VCaP (cell line): Measurements from ENCODE around the gene PLCH2.

ENCODE experiments used
- H3K27ac ChIP-seq: fragments of 450-650 bp; 2 replicates; pipeline ENCODE4 v1.5.1; 2017
- TF ChIP-seq, protein P1 (sequence below): fragments of 450-650 bp; conservative IDR thresholded peaks from 2 replicates; pipeline ENCODE4 v1.5.1; 2017; ENCODE audit warnings: mild to moderate bottlenecking, moderate library complexity

PLCH2 gene

DNA sequence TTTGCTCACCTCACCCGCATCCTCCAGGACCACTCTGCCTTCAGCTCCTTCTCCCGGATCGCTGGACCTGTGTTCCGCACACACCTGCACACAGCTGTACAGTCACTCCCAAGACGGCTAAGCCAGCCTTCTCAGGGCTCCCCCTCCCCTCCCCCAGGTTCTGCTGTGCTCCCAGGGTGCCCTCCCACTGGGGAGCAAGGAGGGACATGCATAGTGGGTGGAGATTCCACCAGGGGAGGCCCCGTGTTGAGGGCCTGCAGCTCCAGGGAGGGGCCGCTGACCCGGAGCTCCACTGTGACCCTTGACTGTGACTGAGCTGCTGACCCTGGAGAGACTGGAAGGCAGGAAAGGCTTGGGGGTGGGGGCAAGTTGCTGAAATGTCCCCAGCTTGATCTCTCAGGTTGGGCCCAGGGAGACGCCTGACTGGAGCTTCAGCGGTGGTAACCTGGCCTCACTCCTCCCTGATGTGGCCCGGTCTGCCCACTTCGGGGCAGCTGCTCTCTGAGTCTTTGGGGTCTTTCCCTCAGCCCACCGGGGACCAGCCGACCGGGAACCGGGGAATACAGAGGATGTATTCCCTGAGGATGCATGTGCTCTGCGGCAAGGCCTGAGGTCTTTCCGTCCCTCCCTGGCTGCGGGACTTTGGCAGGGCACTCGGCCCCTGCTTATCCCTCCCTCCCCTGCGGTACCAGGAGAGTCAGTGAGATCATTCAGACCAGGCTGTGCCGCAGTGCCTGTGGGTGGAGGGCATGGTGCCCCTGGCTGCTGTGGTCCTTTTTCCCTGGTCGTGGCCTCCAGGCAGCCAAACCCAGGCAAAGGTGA lies 28.6 kb upstream of the PLCH2 start:
- H3K27ac ChIP-seq: no peak overlapping the region
- TF ChIP-seq, protein P1, sequence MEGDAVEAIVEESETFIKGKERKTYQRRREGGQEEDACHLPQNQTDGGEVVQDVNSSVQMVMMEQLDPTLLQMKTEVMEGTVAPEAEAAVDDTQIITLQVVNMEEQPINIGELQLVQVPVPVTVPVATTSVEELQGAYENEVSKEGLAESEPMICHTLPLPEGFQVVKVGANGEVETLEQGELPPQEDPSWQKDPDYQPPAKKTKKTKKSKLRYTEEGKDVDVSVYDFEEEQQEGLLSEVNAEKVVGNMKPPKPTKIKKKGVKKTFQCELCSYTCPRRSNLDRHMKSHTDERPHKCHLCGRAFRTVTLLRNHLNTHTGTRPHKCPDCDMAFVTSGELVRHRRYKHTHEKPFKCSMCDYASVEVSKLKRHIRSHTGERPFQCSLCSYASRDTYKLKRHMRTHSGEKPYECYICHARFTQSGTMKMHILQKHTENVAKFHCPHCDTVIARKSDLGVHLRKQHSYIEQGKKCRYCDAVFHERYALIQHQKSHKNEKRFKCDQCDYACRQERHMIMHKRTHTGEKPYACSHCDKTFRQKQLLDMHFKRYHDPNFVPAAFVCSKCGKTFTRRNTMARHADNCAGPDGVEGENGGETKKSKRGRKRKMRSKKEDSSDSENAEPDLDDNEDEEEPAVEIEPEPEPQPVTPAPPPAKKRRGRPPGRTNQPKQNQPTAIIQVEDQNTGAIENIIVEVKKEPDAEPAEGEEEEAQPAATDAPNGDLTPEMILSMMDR: no peak

DNA sequence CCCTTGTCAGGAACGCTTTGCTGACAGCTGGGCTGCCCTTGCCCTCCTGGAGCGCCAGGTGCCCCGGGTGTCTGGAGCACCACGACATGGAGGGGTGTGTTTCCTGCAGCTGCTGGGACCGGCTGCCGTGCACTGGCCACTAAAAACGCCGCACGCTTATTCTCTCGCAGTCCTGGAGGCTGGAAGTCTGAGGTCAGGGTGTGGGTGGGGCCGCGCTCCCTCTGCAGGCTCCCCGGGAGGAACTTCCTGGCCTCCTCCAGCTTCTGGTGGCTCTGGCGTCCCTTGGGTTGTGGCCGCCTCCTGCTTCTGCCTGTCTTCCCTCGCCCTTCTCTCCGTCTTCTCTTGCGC lies 28.0 kb upstream of the PLCH2 start:
- TF ChIP-seq, protein P1: no peak
- H3K27ac ChIP-seq: no peak overlapping the region

DNA sequence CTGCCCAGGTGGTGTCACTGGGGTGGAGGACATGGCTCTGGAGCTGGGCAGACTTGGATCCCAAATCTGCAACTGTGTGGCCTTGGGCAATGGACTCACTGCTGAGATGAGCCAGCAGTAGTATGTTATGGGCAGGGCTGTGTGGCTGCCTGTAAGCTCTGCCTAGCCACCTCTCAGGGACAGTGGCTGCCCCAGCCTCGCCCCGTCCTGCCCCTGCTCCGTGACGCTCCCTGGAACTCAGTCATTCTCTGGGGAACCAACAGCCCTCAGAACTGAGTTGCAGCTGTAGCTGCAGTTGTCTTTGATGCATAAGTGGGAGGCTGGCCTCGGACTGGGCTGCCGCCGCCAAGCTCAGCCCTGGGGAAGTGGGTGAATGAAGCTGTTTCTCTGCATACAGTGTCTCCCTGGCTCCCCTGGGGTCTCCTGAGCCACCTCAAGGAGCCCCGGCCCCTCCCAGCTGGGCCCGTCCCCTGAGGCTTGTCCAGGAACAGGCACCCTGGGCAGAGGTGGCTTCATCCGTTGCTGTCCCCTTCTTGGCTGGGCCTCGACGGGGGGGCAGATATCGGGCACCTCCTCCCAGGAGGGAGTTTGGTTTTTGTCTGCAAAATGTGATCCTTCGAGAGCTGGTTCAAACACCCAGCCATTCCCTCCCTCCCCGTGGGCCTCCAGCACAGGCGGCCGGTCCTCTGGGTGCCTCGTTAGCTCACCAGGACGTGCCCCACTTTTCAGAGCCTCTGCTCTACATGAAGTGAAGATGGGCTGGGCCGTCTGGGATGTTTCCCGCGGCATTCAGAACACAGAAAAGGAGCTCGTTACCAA lies 26.2 kb upstream of the PLCH2 start:
- TF ChIP-seq, protein P1: no peak
- no peak overlapping the region for H3K27ac ChIP-seq

DNA sequence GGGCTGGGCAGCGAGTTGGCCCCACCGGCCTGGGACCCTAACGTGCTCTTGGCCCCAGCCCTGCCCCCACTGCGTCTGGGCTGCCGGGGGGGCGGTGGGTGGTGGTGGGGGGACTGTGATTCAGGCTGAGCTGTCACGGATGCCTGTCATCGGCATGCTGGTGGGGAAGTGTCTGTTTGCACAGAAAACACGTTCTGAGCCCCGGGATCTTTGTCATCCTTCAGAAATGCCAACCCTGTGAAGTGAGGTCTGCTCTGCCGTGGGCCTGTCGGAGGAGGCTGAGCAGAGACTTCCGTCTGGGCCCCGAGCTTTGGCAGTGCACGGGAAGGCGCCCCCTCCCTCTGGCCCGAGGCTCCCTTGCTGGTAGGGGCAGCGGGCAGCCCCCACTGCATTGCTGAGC lies 24.3 kb upstream of the PLCH2 start:
- no peak overlapping the region for H3K27ac ChIP-seq
- TF ChIP-seq, protein P1: no peak

DNA sequence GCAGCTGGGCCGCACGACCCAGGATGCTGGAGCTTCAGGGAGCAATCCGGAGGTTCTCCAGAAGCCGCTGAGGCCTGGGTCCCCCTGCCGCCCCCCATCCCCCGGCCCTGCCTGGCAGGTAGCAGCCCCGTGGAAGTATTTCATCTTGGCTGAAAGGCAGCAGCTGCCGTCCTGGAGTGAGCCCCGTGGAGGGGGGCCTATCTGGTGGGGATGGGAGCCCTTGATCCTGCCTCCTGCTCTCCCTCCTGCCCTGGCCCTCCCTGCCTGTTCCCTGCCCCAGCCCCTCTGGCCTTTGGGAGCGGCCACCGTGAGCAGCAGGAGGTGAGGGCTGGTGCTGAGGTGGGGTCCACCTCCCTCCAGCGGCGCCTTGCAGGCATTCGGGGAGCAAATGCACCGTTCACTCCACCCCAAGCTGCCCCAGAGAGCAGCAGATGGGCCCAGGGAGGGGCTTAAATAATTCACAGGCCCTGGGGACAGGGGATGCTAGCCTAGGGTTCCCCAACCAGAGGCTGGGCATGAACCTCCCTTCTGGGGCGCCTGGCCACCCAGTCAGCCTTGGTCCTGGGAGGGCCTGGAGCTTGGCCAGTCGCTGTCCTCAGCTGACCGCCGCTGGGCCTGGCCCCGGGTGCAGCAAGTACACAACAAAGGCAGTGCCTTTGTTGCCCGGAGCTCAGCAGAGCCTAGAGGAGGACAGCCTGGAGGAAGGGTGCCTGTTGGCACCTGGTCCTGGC lies 23.7 kb upstream of the PLCH2 start:
- H3K27ac ChIP-seq: no peak overlapping the region
- TF ChIP-seq, protein P1: no peak

DNA sequence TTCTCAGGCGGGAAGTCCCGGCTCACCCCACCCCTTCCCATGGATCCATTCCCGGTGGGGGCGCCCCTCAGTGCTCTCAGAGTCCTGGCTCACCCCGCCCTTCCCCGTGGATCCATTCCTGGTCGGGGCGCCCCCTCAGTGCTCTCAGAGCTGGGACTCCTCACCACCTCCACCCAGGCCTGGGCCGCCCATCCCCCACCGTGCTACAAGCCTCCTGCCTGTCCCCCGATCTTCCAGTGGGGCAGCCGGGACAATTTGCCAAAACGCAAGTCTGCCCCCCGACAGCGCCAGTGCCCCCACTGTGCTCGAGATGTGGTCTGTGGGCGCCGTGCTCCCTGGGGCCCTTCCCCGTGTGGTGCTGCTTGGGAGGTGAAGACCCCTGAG lies 23.2 kb upstream of the PLCH2 start:
- no peak overlapping the region for H3K27ac ChIP-seq
- TF ChIP-seq, protein P1: no peak

DNA sequence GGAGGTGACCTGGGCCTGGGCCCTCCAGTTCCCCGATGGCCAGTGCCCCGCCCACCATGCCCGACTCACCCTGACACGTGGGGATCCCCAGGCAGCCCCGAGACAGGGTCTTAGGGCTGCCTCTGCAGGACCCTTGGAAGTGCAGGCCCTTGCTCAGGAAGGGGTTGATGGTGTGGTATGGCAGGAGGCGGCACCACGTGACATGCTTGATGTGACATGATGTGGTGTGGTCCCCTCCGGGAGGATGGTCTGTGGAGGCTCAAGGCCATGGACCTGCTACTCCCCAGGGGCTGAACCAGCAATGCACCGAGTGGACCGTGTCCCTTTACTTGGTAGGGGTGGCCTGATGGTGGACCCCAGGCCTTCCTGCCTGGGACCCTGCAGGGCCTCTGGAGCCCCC lies 21.9 kb upstream of the PLCH2 start:
- TF ChIP-seq, protein P1: no peak
- no peak overlapping the region for H3K27ac ChIP-seq
